ENCODE measurements around the gene LMTK3. TPM values are rescaled to one million over a fixed set of nuclear protein-coding genes. Genes with fewer than 3 reads are reported as not detected.

The LMTK3 gene
- total and polyA plus RNA-seq, 2 of the 4 experiments (the other 2 are of a cell fraction): 0.18 to 0.87 TPM

GRCh38 chr19:48547722-48548121 lies 36.1 kb upstream of the LMTK3 start:
- H4K91ac ChIP-seq (ENCODE audit: insufficient read depth, low read depth, low read length): no peak overlapping the region
- H2BK20ac ChIP-seq (ENCODE audit: low read depth, low read length): no peak overlapping the region
- H4K8ac ChIP-seq (ENCODE audit: low read depth in 2 of 2, low read length in 2 of 2): no peak overlapping the region
- no TSS peak for BruUV-seq (replicated peaks)
- H3K79me1 ChIP-seq (ENCODE audit: low read depth in 1 of 2, low read length in 2 of 2): no peaks in the 10 kb centered on the region
- no peak overlapping the region for H2AFZ ChIP-seq (replicated peaks; ENCODE audit: low read length, poor library complexity)
- H3K4me2 ChIP-seq (ENCODE audit: low read depth, low read length): no peak overlapping the region
- H3K56ac ChIP-seq (ENCODE audit: extremely low read depth, insufficient read depth, low read length): no peak overlapping the region
- H3K18ac ChIP-seq (ENCODE audit: low read depth, low read length): no peak overlapping the region
- no peak overlapping the region for H2AK9ac ChIP-seq (replicated peaks; ENCODE audit: low read depth, low read length, poor library complexity)
- no peaks in the 10 kb centered on the region for H3K9me1 ChIP-seq (ENCODE audit: insufficient read depth, low read length)
- no peaks in the 10 kb centered on the region for H3K9me3 ChIP-seq (ENCODE audit: control insufficient read depth, insufficient read depth, low read length)
- DNase-seq (no peak), ATAC-seq (ENCODE audit: low read depth) (no peak)
- no CpG with 5 or more reads among the region's 1 CpG for WGBS, 2 experiments (ENCODE audit: extremely low coverage in 2 of 2, insufficient read length in 1 of 2)
- no peak overlapping the region for H2BK120ac ChIP-seq (ENCODE audit: low read depth, low read length)
- H3K36me3 ChIP-seq (ENCODE audit: control insufficient read depth, insufficient read depth, low read length): no peaks in the 10 kb centered on the region
- H4K5ac ChIP-seq (ENCODE audit: low read depth, low read length): no peak overlapping the region
- dilution Hi-C loops (cut with HindIII; ENCODE audit: low sequenced_read_pairs, unreplicated experiment) (no loop called here), in situ Hi-C loops (cut with MboI; ENCODE audit: low sequenced_read_pairs) (no loop called here), intact Hi-C loops (cut with micrococcal nuclease) (no loop called here)
- H4K20me1 ChIP-seq (ENCODE audit: insufficient read depth, low read length): no peaks in the 10 kb centered on the region
- H2AK5ac ChIP-seq (ENCODE audit: low read depth, low read length): no peak overlapping the region
- no peak overlapping the region for H3K23ac ChIP-seq (ENCODE audit: low read depth, low read length)
- no peak overlapping the region for H2BK15ac ChIP-seq (ENCODE audit: low read depth, low read length)
- H3K27ac ChIP-seq (ENCODE audit: insufficient read depth, low read length): no peak overlapping the region
- H3K14ac ChIP-seq (replicated peaks; ENCODE audit: low read depth, low read length): no peak overlapping the region
- POLR2A ChIA-PET (ENCODE audit: unreplicated experiment): no interaction called here
- H3K9ac ChIP-seq (ENCODE audit: low read depth, low read length): no peak overlapping the region
- peaks cover 3% of the 10 kb centered on the region for H3K4me1 ChIP-seq (ENCODE audit: control insufficient read depth, insufficient read depth, low read length)
- TF ChIP-seq MAZ (IDR thresholded peaks at IDR 0.05; ENCODE audit: borderline replicate concordance, low read depth, low read length) (no peak), NFE2L2 (IDR thresholded peaks at IDR 0.05; ENCODE audit: low read depth, low read length) (no peak), CTCF (conservative IDR thresholded peaks at IDR 0.05; ENCODE audit: low read depth, low read length) (no peak), RFX5 (IDR thresholded peaks at IDR 0.05; ENCODE audit: low read depth, low read length) (no peak), CHD1 (IDR thresholded peaks at IDR 0.05; ENCODE audit: low read depth, low read length) (no peak), CEBPB (IDR thresholded peaks at IDR 0.05; ENCODE audit: low read depth, low read length) (no peak), FOS (IDR thresholded peaks at IDR 0.05; ENCODE audit: low read depth, low read length) (no peak), MXI1 (IDR thresholded peaks at IDR 0.05; ENCODE audit: borderline replicate concordance, low read depth, low read length) (no peak), SMC3 (IDR thresholded peaks at IDR 0.05; ENCODE audit: low read depth, low read length) (no peak), RAD21 (IDR thresholded peaks at IDR 0.05; ENCODE audit: low read length) (no peak), MAFK (IDR thresholded peaks at IDR 0.05; ENCODE audit: low read depth, low read length) (no peak)
- no peak overlapping the region for H3K4ac ChIP-seq (ENCODE audit: low read depth, low read length)
- H2BK5ac ChIP-seq (ENCODE audit: low read depth, low read length, poor library complexity, severe bottlenecking): no peak overlapping the region
- CTCF ChIA-PET: no interaction called here
- H3K4me3 ChIP-seq (ENCODE audit: insufficient read depth, low read depth, low read length): no peak overlapping the region
- H3K27me3 ChIP-seq (ENCODE audit: control insufficient read depth, insufficient read depth, low read length): peaks cover 9% of the 10 kb centered on the region

Measured in IMR-90 (cell line).